GM18511 (cell line): ENCODE measurements around the gene HOXC12.

Experiments used
- ATAC-seq: cut with Tn5 transposase; IDR thresholded peaks from one replicate; pipeline ENCODE4 v1.9.1; 2021; ENCODE audit warnings: mild to moderate bottlenecking, moderate library complexity; ENCODE audit not compliant: unreplicated experiment

The HOXC12 gene

DNA sequence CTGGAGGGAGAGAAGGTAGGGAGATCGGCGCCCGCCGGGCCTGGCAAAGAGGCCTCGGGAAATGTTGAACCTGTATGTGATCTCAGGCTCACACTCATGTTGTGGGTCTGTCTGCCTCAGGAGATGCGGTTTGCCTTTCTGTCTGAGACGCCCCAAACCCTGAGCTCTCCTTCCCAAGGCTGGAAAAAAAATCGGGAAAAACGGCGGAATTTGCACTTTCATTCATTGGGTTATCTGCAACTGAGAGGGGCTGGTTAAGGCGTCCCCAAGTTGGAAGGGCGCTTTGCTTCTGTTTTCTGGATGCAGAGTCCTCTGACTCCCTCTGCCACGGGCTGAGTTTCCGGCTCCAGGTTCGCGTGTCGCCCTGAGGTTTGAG is 40.3 kb downstream of the HOXC12 start:
- no peak for ATAC-seq

DNA sequence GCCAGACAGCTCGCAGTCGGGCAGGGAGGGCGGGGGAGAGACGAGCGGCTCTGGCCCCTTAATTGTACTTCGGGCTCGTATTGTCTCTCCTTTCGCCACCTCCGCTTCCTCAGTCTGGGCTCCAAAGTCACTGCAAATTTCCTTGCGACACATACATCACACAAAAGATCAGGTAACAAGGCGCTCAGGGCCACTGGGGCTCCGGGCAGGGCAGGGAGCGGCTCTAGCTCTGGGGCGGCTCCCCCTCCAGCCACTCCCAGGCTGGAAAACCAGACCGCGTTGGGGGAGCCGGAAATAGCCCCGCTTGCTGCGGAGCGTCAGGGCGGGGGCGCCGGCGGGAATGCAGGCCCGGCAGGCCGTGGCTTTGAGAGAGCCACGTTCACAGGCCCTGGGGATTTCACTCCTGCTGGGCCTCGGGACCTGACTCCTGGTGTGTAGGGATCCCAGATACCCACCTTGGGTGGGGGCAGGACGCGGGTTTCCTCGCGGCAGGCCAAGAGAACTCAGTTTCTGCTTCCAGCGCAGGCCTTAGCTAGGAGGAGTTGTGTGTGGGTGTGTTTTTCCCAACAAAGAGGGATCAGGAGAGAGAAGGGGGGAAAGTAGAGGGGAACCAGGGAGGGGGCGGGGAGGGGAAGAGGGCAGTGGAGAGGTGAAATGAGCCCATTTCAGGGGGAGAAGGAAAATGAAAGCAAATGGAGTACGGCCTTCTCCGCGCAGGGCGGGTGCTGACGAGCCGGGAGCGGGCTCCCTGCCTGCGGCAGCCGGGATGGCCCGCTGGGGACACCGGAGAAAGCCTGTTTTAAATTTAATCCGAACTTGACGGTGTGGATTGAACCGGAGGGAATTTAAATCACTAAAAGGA is 40.9 kb downstream of the HOXC12 start:
- no peak for ATAC-seq

DNA sequence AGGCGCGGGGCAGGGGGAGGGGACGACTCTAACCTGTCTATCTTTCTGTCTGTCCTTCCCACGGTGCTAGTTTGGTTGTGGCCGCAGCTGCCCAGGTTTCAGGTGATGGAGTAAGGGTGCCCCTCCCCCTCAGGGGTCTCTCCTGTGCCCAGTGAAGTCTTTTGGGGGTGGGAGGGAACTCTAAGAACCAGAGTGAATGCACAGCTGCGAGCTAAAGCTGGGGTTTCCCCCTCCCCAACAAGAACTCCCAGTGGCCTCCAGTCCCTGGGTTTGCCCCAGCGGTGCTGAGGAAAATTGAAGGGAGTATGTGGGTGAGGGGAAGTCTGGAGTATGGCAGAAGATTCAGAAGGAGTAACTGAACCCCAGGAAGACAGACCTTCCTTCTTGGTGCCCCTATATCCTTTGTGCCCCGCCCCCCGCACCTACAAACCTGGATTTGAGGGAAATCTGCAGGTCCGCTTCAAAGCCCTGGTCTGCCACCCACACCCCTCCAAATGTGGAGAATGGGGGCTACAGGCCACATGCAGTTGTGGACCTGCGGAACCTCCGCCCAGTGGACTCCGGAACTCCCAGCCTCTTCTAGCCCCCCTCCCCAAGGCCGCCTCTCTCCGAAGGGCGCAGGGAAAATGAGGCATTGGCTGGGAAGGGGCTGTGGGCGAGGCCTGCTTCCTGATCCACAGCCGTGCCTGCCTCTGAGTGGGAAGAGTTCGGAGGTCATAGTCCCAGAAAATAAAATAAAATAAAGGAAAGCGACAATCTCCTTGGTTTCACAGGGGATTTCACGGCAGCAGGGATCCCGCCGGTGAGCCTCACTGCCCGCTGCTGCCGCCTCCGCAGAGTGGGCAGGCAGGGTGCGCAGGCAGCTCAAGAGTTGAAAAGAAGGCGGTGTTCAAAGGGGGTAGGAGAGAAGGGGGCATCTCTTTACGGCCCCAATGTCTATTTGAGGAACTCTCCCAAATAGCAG is 41.8 kb downstream of the HOXC12 start:
- ATAC-seq = no peak

DNA sequence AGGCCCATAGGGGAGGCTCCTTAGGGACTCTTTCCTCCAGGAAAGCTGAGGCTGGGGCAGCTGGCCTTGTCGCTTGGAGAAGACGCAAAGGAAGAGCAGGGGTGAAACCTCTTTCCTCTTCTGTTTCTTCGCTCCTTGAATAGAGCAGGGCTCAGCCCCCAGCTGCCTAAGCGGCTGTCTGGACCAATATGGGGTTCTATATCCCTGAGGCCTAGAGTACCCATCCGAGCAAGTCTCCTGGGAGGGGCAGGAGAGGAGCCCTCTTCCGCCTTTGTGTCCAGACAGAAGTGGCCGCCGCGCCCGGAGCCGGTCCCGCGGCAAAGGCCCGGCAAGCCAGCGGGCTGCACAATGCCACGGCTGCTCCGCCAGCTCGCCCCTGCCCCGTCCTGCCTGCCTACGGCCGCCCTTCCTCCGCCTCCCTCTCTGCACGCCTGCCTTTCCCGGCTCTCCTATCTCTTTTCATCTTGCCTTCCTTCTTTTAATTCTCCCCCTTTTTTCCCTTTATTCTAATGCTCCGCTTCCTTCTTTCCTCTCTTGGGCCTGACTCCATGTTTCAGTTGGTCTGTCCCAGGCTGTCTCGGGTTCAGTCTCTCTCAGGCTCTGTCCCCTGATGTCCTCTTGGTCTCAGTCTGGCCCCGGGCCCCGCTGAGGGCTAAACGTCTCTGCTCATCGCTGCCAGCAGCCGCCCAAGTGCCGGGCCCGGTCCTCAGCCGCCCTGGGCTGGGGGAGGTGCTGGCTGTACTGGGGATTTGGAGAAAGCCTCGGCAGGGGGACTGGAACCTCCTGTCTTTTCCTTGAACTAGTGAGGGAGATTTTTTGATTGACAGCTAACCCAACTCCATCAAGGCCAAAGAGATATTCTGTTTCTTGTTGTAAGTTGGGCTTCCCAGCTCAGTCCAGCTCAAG is 42.8 kb downstream of the HOXC12 start:
- no peak for ATAC-seq

DNA sequence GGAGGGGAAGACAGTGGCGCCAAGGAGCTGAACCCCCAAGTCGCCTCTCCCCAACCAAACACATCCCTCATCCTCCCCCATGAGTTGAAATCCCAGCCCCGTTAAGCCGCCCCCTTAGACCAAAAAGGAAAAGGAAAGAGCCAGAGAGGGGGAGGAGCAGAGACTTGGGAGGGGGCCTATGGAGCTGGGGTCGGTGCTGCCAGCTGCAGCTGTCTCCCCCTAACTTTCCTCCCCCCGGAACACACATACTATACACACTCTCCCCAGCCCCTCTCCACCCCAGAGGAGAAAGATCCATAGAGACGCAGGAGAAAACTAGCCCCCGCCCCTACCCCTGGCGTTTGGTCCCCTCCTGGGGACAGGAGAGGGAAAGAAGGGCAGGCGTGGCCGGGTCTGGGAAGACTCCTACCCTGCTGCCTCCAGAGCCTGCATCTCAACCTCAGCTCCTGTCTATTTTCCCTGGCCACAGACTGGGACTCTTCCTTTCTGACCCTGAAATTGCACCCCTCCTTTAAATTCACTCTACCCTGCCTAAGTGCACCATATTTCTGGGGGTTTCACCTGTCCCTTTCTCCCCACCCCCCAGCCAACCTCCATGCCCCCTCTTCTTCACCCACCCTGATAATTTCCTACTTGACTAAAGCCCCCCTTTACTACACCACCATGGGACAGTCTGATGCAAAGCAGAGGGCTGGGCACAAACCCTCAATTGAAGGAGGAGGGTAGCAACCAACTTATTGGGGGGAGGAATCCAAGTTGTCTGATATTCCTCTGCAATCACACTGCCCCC is 43.6 kb downstream of the HOXC12 start:
- ATAC-seq = no peak

DNA sequence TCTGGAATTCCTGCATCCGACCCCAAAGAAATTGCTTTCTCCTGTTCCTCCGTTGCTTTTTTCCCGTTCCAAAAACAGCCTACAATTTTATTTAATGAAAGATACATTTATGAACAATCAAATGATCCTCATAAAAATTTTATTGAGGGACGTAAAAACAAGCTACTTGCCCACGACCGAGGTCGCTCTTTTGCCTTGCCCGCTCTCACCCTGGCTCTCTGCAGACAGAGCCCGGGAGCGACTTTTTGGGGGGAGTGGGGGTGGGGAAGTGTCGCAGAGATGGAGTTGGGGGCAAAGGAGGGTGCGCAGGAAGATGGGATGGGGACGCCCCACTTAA is 44.2 kb downstream of the HOXC12 start:
- ATAC-seq = no peak

DNA sequence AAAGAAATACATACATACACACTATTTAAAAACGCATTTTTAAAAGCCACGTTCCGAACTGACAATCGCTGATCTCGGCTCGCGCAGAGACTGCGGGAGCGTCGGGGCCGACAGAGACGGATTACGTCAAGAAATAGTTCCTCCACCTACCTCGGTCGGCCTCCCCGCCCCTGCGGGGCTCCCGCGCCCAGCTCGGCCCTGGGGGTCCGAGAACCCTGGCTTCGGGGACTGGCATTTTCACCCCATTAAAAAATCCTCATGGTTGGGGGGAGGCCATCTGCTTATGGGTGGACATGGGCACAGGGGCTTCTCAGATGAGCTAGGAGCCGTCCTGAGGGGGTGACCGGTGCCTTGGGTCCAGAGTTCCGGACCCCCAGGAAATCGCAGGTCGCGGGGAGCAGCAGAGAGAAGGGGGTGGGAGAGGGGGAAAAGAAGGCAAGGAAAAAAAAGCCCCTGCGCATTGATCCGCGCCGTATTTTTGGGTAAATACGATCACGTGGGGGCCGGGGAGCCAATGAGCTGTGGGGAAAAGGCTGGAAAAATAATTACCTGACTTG is 44.9 kb downstream of the HOXC12 start:
- no peak for ATAC-seq

DNA sequence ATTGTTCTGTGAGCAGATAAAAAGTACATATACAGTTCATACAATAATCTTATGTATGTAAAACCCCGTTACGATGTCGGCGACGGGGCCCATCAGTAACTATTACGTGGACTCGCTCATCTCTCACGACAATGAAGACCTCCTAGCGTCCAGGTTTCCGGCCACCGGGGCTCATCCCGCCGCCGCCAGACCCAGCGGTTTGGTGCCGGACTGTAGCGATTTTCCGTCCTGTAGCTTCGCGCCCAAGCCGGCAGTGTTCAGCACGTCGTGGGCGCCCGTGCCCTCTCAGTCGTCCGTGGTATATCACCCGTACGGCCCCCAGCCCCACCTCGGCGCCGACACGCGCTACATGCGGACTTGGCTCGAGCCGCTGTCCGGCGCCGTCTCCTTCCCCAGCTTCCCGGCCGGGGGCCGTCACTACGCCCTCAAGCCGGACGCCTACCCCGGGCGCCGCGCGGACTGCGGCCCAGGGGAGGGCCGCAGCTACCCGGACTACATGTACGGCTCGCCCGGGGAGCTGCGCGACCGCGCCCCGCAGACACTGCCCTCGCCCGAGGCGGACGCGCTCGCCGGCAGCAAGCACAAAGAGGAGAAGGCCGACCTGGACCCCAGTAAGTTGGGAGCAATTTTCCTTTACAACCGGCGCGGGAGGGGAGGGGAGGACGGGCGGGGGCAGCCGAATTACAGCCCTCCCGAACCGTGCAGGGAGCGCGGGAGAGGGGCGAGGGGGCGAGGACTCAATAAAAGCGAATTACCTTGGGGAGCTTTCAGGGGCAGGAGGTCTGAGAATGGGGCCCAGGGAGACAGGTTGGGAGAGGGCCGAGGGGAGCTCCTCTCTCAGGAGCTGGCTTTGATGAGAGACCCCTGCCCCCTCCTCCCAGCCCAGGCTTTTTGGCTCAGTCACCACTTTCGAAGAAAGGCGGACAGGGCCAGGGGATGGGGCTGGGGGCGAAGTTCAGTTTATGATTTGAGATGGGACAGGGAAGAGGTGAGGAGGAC is 45.7 kb downstream of the HOXC12 start, which contains the start of gene HOXC9:
Gene HOXC9, plus strand, starts transcription at position 46 of the 999 bp plus-strand sequence. Its CDS starts 28 bp downstream, at position 74.
- no peak for ATAC-seq

DNA sequence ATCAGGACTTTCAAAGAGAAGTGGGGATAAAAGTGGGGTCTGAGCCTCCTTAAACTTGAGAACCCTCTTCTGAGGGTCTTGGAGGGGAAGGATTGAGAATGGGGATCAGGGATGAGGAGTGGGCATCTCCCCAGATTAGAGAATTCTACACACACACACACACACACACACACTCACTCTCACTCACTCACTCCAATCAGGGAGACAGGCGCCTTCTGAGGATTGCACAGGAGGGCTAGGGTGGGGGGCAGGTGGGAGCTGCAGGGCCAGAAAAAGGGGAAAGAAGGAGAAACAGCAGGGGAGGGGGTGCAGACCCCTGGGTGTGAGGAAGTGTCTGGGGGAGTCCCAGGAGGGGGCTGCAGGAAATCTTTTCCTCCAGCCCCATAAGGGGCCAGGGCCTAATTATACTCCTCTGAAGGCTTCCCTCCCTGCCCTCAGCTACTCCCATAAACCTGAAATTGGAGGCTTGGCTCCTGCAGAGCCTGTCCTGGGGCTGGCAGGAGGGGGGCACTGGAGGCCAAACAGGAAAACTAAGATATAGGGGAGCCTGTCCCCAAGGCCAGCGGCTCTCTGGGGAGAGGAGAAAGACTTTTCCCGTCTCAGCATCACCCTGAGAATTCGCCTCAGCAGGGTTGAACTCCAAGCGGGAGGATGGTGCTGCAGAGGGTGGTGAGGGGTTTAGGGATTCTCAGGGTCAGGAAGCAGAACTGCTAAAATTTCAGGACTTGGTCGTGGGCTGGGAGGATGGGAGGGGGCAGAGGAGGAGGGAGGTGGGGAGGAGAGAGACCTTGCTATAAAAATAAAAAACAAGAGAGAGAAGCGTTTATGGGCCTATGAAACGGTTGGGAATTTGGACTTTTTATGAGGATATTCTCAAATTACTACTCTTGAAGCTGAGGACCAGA is 46.8 kb downstream of the HOXC12 start:
- no peak for ATAC-seq

DNA sequence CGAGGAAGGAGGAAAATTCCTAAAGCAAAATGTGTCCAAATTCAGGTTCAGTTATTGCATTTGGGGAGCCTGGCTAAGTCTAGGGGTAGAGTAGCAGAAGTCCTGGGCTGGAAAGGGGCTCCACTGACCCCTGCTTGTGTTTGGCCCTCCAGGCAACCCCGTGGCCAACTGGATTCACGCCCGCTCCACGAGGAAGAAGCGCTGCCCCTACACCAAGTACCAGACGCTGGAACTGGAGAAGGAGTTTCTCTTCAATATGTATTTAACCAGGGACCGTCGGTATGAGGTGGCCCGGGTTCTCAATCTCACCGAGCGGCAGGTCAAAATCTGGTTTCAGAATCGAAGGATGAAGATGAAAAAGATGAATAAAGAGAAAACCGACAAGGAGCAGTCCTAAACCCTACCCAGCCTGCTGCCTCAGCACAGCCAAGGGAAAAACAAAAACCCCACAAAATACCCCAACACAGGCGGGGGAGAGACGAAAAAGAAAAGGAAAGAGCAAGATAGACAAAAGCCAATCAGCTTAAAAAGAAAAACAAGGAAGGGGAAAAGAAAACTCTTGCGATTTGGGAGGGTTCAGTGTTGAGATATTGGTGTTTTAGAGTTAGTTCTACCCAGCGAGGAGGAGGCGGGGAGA is 47.7 kb downstream of the HOXC12 start:
- ATAC-seq = no peak

DNA sequence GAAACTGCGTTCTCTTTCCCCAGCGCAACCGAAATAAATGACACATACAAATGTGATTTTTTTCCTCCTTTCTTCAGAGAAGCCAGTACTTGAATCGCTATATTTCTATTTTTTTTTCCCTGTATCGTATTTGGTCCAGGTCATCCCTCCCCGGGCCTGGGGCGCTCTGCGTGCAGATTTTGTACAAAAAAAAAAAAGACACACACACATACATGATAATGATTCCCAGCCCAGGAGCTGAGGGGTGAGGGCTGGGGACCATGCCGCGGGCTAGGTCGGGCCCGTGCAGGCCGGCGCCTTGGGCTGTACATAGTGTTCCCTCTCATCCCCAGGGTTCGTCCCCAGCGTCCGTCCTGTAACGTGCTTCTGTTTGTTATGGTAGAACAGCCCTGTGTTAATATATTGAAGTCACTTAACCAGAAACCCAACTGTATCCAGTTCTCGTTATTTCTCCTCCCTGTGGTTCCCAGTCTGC is 48.2 kb downstream of the HOXC12 start:
- no peak for ATAC-seq

DNA sequence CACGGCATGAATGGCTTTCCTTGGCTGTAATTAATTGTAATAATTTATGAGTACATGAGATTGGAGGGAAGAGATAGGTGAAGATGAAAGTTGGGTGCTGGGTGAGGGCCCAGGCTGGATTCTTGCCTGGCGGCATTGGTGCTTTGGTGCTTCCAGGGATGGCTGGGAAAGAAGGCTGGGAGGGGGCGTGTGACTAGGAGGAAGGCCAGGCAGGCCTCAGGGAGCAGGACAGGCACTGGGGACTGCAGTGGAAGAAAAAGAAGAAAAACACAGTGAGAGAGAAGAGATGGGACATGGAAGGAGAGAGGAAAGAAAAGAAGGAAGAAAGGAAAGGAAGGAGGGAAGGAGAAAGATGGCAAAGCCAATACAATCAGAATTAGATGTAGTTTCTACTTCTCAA is 48.9 kb downstream of the HOXC12 start:
- no peak for ATAC-seq

DNA sequence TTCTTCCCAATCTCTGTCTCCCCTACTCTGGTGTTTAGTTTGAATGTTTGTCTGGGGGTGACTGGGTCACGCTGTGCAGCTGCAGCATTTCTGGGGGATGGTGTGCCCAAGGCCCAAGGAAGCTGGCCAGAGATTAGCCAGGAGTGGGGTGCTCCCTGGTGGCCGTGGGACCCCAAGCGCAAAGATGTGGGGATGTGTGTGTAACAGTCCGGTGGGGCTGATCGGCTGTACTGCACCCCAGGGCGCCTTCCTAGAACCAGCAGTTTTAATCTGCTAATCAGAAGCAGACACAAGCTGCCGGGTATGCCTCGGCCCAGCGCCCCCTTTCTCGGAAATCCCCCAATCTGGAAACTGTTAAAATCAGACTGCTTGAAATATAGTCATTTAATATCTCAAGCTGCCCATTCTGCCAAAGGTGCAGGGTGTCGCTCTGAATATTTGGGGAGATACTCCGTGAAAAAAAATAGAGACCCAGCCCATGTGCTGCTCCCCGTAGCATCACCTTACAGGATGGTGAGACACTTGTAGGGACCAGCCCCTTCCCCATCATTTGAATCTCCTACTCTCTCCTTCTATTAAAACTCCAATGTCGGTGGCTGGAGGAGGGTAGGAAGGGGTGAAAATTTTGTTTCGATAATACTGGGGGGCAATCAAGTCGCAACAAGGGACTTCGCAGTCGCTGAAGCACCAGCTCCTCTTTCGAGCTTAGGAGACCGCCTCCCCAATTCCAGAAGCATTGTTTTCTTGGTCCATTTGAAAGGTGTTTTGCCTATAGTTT is 49.5 kb downstream of the HOXC12 start:
- ATAC-seq = no peak

DNA sequence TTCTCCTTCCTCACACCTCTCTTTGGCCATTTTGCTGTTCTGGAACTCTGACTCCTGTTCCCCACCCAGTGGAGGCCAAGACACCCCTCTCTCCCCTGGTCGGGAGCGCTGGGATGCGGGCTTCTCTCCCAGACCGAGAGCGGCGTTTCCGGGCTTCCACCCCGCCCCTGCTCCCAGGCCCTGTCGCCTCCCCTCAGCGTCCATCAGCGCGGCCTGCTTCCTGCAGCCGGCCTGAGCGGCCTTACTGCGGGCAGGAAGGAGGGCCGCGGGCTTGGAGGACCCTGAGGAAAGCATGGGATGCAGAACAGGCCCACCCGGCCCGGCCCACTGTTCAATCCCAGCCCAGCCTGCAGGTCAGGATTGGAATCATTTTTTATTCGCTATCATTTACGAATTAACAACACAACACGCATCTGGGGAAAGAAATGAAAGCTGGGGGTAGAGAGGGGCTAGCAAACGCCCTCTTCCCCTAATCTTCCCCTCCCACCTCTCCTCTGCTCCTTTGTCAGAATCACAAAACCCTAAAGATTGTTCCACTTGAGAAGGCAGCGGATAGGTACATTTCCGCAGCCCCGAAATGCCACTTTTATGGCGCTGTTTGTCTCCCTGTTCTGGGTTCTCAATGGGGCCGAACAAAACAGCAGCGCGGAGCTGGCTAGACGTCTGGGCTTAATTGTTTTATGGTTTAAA is 50.3 kb downstream of the HOXC12 start:
- no peak for ATAC-seq

DNA sequence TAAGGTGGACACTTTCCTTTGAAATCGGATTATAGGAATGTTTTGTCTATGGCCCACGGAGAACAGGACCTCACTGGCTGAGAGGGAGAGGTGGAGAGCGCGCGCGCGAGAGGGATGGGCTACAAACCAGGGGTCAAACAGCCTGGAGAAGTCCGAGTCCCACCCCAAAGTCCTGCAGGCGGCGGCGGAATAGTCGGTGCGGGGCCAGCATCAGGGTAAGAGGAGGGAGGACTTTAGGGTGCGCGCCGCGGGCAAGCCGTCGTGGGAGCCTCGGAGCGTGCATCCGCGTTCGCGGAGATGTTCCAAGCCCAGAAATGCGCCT is 50.8 kb downstream of the HOXC12 start:
- no peak for ATAC-seq
